Left ventricle myocardium inferior (tissue), 1 donor: ENCODE data around the gene KCNE4. TPM values are rescaled to one million over a fixed set of nuclear protein-coding genes. Genes with fewer than 3 reads are reported as not detected.

Source experiments
- DNase-seq: peaks from one replicate; pipeline ENCODE4 v3.0.0-alpha.2; 2020
- H3K27ac ChIP-seq: fragments of 200-600 bp; replicated peaks from 2 replicates; pipeline ENCODE4 v1.8.0; 2021
- H3K27me3 ChIP-seq: fragments of 200-600 bp; 2 replicates; pipeline ENCODE4 v1.8.0; 2021; ENCODE audit warnings: low read depth
- H3K36me3 ChIP-seq: fragments of 200-600 bp; 2 replicates; pipeline ENCODE4 v1.8.0; 2021
- H3K4me1 ChIP-seq: fragments of 200-600 bp; 2 replicates; pipeline ENCODE4 v1.8.0; 2021
- H3K4me3 ChIP-seq: fragments of 200-600 bp; 2 replicates; pipeline ENCODE4 v1.8.0; 2021; ENCODE audit warnings: mild to moderate bottlenecking, moderate library complexity
- H3K9me3 ChIP-seq: fragments of 200-600 bp; replicated peaks from 2 replicates; pipeline ENCODE4 v1.8.0; 2021
- intact Hi-C: fragments of 100-400 bp; cut with micrococcal nuclease; formaldehyde crosslinking; loops from one replicate; pipeline ENCODE4 v1.11.0; 2022
- total RNA-seq: library from RNA; stranded (reverse); fragmentation: NEBNext Ultra II Directional; extraction: Animal tissue kit (Norgen Biotek cat#: 25700); gene quantifications from one replicate; pipeline ENCODE4 v1.2.1, GENCODE V29; 2021
- TF ChIP-seq, protein P1 (sequence below): fragments of 200-600 bp; IDR thresholded peaks from 2 replicates; pipeline ENCODE4 v1.8.0; 2021; ENCODE audit warnings: antibody characterized with exemption, mild to moderate bottlenecking, borderline replicate concordance
- donor health status: DM: no; HTN: yes; CAD: no; lungs with severe emphysema.

Gene KCNE4
- total RNA-seq, 1 donor from 2014 or later: 3.1 TPM

GRCh38 chr2:223082706-223083105 is 30.7 kb downstream of the KCNE4 start:
- H3K4me3 ChIP-seq: no peak overlapping the region
- H3K4me1 ChIP-seq: no peaks in the 10 kb centered on the region
- no peak overlapping the region for H3K27ac ChIP-seq
- H3K27me3 ChIP-seq: no peaks in the 10 kb centered on the region
- no peaks in the 10 kb centered on the region for H3K36me3 ChIP-seq
- H3K9me3 ChIP-seq: no peaks in the 10 kb centered on the region
- intact Hi-C loops: no loop called here
- no peak for DNase-seq
- TF ChIP-seq, protein P1, sequence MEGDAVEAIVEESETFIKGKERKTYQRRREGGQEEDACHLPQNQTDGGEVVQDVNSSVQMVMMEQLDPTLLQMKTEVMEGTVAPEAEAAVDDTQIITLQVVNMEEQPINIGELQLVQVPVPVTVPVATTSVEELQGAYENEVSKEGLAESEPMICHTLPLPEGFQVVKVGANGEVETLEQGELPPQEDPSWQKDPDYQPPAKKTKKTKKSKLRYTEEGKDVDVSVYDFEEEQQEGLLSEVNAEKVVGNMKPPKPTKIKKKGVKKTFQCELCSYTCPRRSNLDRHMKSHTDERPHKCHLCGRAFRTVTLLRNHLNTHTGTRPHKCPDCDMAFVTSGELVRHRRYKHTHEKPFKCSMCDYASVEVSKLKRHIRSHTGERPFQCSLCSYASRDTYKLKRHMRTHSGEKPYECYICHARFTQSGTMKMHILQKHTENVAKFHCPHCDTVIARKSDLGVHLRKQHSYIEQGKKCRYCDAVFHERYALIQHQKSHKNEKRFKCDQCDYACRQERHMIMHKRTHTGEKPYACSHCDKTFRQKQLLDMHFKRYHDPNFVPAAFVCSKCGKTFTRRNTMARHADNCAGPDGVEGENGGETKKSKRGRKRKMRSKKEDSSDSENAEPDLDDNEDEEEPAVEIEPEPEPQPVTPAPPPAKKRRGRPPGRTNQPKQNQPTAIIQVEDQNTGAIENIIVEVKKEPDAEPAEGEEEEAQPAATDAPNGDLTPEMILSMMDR: no peak

GRCh38 chr2:223083402-223084070 is 31.5 kb downstream of the KCNE4 start:
- H3K27ac ChIP-seq: no peak overlapping the region
- no peaks in the 10 kb centered on the region for H3K9me3 ChIP-seq
- intact Hi-C loops: no loop called here

DNA sequence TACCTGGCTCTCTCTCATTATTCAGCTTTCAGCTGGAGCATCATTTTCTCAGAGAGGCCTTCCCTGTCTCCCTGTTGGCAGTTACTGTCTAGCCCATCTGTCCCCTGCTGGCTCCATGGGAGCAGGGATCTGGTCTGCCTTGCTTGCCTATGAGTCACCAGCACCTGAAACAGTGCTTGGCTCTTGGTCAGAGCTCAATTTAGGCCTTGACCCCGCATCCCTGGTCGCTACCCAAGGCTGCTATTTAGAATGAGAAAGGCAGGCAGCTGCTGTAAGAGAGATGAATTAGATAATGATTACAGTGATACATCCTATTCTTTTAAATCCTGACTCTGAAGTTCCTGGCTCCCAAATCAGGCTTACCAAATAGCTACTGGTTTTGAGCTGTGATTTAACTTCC is 32.9 kb downstream of the KCNE4 start:
- TF ChIP-seq, protein P1: no peak
- intact Hi-C loops: no loop called here
- no peak overlapping the region for H3K4me3 ChIP-seq
- H3K9me3 ChIP-seq: no peaks in the 10 kb centered on the region
- DNase-seq: no peak
- no peaks in the 10 kb centered on the region for H3K4me1 ChIP-seq
- no peak overlapping the region for H3K27ac ChIP-seq
- H3K27me3 ChIP-seq: no peaks in the 10 kb centered on the region
- no peaks in the 10 kb centered on the region for H3K36me3 ChIP-seq

More at GRCh38 chr2:223083402-223084070, 31.5 kb downstream of the KCNE4 start:
- H3K4me3 ChIP-seq: no peak overlapping the region
- no peaks in the 10 kb centered on the region for H3K36me3 ChIP-seq
- TF ChIP-seq, protein P1: no peak
- DNase-seq: no peak
- no peaks in the 10 kb centered on the region for H3K4me1 ChIP-seq
- H3K27me3 ChIP-seq: no peaks in the 10 kb centered on the region

DNA sequence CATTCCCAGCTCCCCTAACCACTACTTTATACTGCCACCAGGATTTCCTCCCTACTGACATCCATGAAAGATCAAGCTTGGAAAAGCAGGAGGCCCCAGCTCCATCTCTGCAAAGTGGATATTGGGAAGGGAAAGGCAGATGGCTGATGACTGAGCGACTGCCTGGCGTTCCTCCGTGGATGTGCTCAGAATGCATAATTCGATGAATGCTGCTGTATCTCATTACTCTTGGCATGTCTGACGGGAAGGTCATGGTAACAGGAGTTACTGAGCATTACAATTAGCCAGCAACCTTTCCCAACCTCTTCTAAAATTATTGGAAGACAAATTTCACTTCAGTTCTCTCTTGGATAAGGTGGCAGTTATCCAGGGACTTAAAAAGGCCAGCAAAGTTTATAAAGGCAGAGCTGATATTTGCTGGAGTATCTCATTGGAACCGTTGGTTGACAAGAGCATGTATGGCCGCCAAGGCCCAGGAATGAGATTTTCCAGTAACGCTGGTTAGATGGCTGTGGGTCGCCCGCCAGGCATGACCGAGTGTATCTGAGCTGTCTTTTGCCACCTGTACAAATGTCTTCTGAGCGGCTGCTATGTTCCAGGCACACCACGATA is 34.5 kb downstream of the KCNE4 start:
- no peak overlapping the region for H3K27ac ChIP-seq
- no peak overlapping the region for H3K4me3 ChIP-seq
- intact Hi-C loops: no loop called here
- TF ChIP-seq, protein P1: no peak
- H3K9me3 ChIP-seq: no peaks in the 10 kb centered on the region
- no peak for DNase-seq
- no peaks in the 10 kb centered on the region for H3K4me1 ChIP-seq
- H3K36me3 ChIP-seq: no peaks in the 10 kb centered on the region
- H3K27me3 ChIP-seq: no peaks in the 10 kb centered on the region

GRCh38 chr2:223087466-223087865 is 35.5 kb downstream of the KCNE4 start:
- DNase-seq: no peak
- no peaks in the 10 kb centered on the region for H3K27me3 ChIP-seq
- H3K4me3 ChIP-seq: no peak overlapping the region
- no peaks in the 10 kb centered on the region for H3K9me3 ChIP-seq
- no peaks in the 10 kb centered on the region for H3K36me3 ChIP-seq
- intact Hi-C loops: no loop called here
- no peak overlapping the region for H3K27ac ChIP-seq
- TF ChIP-seq, protein P1: no peak
- H3K4me1 ChIP-seq: peaks cover 1% of the 10 kb centered on the region
